GM19099 (cell line): ENCODE measurements around the gene PDE4D.

ENCODE experiments used
- POLR2A ChIP-seq: IDR thresholded peaks from 3 replicates; pipeline ENCODE4 v1.6.1; 2011; ENCODE audit warnings: low read depth; ENCODE audit not compliant: insufficient read length; ENCODE audit errors: extremely low read depth

PDE4D gene

DNA sequence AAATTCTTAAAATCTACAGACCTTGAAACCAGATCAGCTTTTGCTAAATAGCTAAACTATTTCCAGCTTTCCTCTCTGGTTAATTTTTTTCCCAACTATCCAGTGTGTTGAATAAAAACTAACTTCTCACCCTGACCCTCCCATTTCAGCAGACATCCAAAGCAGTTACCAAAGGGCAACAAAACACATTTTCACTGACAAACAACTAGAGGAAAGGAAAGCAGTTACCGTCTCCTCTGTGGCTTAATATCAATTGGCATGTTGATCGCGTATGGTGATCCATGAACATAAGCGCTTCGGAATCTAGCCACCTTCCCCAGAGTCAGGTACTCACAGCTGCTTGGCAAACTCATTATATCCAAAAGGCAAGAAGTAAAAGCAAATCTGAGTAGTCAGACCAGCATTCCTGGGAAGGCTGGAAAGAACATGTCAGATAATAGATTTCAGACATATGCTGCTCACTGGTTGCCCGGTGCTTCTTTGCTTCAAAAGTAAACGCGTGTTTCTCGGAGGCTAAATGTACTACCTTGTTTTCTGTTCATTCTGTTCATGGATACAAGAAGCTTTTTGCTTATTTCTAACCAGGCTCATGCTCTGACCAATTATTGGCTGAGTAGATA lies 463.4 kb downstream of the PDE4D start:
- TF ChIP-seq POLR2A: no peak

DNA sequence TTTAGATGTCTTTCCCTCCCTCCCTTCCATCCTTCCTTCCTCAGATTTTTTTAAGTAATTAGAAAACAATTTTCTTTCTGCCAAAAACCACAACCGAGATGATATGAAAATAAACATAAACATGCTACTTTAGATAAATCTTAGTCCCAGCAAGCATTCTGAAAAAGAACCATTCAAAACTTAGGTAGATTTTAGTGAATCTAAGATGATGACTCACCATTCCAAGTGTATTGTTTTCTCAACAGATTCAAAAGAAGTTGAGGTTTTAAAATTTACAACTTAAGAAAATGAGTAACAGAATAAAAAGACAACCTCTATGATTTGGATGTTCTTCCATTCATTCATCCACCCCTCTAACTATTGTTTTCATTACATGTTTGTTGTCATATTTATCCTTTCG lies 465.1 kb downstream of the PDE4D start:
- no peak for TF ChIP-seq POLR2A

DNA sequence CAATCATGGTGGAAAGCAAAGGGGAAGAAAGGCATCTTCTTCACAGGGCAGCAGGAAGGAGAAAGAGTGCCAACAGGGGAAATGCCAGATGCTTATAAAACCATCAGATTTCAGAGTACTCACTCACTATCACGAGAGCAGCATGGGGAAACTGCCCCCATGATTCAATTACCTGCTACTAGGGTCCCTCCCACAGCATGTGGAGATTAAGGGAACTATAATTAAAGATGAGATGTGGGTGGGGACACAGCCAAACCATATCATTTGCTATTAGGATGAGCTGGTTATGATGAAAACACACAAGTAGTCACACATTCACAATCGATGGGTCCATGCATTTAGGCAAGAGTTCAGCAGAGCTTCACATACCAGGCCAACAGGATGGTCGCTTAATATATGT lies 469.0 kb downstream of the PDE4D start:
- no peak for TF ChIP-seq POLR2A

DNA sequence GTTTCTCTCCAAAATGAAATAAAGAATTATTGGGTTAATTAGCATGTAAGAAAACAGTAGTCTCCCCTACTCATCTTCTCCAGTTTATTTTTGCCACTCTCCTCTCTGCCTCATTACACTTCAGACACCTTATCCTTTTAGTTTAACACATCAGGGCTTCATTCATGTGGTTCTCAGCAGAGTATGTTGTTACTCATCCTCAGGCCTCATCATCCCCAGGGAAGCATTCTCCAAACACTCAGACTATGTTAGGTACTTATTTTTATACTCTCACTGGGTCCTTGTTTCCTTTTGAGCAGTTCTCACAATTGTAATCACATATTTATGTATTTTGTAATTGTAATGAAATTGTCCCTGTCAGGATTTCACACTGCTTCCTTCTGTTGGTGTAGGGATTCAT lies 470.5 kb downstream of the PDE4D start:
- TF ChIP-seq POLR2A: no peak

DNA sequence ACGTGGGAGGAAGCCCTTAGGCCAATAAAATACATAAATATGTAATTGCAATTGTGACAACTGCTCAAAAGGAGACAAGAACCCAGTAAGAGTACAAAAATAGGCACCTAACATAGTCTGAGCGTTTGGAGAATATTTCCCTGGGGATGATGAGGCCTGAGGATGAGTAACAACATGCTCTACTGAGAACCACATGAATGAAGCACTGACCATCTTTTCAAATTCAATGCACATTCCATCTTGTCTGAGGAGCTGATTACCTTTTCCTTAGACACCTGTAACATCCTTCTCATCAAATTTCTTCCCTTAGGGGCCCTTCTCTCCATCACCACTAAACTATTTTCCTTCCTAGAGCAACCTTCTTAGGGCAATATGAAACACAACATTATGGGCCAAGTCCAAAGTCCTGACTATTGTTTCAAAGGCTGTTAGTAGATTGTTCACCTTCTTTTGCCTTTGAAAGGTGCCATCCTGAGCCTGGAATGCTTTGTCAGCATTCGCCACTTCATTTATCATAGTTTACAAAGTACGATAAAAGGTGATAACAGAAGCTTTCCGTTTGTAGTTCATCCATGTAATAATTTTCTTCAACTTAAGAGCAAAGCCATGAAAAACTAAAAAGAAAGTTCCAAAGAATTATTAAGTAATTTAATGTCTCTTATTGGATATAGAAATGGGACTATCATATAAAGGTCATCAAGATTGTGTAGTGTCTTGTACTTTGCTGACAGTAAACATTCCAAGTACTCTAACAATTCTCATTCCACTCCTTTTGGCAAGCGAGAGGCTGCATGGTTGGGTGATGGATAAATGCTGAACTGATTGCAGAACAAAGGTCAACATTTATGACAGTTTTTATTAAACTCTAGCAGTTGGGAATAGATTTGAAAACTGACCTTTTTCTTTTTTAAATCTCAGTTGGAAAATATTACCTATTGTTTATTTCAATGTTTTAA lies 471.3 kb downstream of the PDE4D start:
- no peak for TF ChIP-seq POLR2A

DNA sequence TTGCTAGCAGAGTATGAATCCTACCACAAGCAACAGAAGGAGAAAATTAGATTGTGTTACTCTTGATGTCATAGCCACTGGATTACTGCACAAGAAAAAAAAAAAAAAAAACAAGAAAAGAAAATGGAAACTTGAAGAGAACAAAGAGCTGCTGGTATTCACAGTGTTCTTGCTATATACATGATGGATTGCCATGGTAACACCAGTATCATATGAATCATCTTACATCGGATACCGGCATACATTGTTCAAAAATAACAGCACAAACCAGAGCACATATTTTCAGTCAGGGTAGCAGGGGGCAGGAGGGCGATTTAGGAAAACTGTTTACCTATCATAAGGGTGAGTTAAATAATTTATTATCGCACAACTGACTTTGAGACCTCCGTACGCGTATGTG lies 472.9 kb downstream of the PDE4D start:
- TF ChIP-seq POLR2A: no peak

DNA sequence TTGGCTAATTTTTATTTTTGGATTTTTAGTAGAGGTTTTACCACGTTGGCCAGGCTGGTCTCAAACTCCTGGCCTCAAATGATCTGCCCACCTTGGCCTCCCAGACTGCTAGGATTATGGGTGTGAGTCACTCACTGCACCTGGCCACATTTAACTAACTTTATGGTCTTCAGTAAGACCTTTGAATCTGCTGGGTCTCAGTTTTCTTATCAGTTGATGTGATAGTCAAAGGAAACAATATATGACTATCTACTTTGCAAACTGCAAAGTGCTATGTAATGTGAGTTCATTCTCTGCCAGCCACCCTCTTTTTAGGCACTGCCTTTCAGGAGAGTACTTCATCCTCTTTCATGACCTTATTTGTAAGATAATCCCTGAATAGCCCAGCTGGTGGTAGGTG lies 474.7 kb downstream of the PDE4D start:
- TF ChIP-seq POLR2A: no peak

DNA sequence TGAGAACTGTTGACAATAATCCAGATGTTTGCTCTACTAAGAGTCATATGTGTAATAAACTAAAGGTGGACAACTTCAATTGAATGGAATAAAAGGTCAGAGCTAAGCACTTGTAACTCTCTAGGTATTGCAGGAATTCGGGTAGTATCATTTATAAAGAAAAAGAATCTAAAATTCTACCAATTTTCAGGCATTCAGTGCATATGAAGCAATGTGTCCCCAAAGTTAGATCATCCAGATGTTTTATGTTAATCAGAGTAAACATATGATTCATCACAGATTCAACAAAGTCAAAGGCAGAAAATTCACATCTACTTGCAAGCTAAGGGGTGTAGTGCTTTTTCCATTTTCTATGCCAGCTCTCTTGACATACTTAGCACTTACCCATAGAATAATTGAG lies 477.1 kb downstream of the PDE4D start:
- TF ChIP-seq POLR2A: no peak

DNA sequence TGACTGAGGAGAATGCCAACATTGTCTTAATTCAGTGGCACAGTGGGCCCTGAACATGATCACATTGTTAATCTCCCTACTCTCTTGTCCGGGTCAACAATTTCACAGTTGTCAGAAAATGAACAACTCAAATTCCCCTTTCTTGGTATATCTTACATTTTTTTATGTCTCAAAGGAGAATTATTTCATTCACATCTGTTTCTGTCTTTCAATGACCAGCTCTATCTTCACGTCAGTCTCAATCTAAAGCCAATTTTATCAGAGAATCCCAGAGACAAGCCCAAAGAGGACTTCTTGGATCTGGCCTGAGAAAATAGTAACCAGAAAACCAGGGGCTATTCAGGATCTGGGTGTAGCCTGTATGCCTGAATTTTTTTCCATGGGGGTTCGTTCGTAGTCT lies 477.5 kb downstream of the PDE4D start:
- no peak for TF ChIP-seq POLR2A

DNA sequence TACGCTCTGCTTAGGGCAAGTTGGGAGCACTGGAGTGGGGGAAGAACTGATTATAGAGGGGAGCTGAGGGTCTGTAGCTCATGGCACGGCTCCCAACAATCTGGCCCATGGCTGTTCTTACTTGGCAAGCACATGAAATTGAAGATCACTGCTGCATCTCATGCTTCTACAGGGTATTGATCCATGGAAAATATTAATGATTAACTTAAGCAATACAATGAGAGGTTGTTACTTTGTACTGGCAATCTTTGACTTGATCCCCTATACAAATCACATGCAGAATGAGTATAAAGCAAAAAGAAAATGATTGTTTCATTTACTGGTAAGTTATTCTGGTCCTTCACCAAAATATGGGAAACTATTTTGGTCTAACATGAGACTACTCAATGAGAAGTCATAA lies 481.1 kb downstream of the PDE4D start:
- no peak for TF ChIP-seq POLR2A

DNA sequence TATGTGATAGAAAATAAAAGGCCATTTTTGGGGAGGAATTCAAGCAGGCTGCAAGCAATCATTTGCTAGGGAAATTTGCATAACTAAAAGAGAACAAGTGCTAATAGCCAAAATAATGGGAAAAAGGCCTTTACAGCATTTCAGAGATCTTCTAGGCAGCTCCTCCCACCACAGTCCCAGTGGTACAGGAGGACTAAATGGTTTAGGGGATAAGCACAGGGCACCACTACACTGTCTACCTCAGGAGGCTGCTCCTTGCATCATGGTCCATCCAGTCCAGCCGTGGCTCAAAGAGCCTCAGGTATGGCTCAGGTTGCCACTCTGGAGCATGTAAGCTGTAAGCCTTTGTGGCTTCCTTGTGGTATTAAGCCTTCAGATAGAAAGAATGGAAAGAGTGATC lies 485.6 kb downstream of the PDE4D start:
- no peak for TF ChIP-seq POLR2A

DNA sequence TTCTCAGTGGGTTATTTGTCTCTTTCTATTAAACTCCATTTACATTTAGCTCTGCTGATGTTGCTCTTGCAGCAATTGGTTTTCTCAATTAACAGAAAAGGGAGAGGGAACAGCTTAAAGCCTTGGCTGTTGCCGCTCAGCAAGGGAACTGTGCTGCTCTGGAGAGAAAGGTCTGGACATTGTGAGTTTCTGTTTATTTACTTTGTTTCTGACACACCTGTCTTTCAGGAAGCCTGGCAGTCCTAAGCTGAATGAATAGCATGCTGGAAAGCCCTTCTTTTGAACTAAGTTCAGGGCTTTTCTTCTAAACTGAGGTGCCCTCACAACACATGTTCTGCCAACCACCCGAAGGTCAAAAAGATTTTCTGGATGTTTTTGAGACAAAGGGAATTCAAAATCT lies 491.9 kb downstream of the PDE4D start:
- TF ChIP-seq POLR2A: no peak

DNA sequence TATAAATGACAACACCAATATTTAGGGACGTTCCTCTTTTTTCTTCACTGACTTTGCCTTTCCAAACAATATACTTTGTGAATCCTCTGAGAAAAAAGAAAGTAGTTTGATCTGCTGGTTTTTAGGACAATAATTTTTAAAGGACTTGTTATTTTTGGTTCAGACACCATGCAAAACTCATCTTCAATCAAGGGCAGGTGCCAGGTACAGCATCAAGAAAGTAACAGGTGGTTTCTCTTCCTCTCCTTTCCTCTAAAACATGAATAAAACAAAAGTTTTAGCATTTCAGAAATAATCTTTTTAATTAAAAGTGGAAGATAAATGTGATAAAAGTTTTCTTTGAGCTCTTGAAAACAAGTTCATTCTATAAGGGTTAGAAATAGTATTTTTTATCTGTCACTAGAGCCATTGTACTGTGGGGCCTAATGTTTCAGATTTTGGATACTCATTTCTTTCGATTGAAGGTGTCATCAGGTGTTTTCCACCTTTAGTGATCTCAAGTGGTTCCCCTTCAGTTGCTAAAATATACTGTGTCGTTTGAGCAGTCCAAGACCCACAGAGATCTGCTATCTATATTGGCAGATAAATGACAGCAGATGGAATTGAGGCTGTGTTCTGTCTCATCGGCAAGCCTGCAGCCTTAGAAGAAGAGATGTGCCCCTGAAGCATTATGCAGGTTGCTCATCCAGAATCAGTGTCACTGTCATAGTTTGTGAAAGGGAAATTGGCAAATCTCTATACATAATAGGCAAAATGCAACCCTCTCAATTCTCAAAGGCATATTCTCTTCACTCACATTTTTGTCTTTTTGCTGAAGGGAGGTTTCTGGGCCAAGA lies 499.7 kb downstream of the PDE4D start:
- TF ChIP-seq POLR2A: no peak

DNA sequence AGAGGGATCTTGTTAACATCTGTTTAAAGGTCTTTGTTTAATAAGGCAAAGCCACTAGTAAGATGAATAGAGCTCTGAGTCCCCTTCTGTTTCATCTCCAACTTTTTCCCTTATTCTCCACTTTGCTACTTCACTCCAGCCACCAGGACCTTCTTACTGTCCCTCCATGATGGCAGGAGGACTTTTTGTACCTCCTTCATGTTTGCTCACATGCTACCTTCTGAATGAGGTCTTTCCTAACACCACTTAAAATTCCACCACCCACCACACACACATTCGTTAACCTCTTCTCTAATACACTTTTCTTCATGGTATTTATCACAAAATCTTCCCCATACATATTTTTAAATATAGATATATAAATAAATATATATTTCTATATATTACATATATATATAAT lies 501.9 kb downstream of the PDE4D start:
- TF ChIP-seq POLR2A: no peak

DNA sequence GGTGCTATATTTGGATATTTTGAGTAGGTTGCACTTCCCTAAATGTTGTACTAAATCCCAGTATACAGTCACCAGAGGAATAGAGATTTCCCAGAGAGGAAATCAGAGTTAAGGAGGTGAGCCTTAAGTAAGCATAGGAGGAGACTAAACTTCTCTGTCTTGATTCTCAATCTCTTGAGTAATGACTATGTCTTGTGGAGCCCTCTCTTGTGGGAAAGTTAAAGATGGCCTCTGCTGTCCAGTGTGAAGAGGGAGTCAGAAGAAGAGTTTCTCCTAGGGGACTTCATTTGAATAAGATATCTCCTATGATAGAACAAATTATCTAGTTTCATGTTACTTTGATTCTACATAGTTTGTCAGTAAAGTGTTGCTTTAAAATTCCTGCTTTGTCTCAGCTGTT lies 502.5 kb downstream of the PDE4D start:
- no peak for TF ChIP-seq POLR2A

DNA sequence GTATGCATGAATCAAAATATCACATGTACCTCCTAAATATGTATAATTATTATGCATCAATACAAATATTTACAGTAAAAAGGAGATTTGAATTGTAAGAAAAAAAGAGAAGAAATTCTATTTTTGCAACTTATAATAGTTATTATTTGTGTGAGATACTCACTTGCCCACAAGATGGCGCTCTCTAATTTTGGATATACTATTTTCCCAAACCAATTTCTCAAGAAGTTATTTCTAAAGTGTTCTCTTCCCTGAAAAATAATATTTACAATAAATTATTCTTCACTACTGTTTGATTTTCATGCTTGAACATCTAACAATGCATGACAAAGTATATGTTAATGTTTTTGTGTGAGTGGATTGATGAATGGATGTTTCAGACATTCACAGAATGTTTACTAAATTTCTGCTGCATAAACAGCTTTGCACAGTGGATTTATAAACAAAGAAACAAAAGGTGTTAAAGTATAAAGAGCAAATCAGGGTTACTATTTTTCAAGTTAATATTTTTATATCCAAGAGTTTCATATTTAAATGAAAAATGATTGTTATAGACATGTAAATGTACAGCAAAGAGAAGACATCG lies 503.4 kb downstream of the PDE4D start:
- no peak for TF ChIP-seq POLR2A

DNA sequence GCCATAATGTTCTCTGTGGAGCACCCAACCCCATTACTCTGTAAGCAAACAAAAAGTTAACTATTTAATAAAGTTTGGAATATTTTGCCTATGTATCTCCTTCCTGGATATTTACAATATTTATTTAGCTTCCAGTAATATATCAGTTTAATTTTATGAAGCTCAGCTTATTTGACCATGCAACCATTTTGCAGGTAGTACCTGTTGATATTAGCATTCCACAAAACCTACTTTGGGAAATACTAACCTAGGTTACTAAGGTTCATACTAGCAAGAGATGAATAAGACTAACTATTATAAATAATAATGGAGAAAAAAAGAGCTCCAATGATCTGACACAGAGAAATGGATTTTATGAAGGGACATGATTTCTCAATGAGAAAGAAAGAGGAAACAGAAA lies 506.4 kb downstream of the PDE4D start:
- no peak for TF ChIP-seq POLR2A
